GM12878 (cell line): Measurements from ENCODE around the gene TBC1D2B. TPM values are rescaled to one million over a fixed set of nuclear protein-coding genes. Genes with fewer than 3 reads are reported as not detected.

Experiments used
- ATAC-seq: fragments of 200-7000 bp; cut with Tn5 transposase; 3 replicates; pipeline ENCODE4 v1.9.1; 2020; ENCODE audit warnings: mild to moderate bottlenecking, moderate library complexity
- BruUV-seq: library from RNA; stranded (reverse); fragments of 400-500 nt; replicated peaks from 2 replicates; lab custom pipeline; 2021; lab: Mats Ljungman, UMichigan
- CTCF ChIA-PET: fragments of 300-600 bp; sonication (Branson Sonifier 250); formaldehyde crosslinking; extraction: SDS; loops from one replicate; lab custom pipeline; 2021; ENCODE audit warnings: inconsistent platforms; lab: Yijun Ruan, JAX
- POLR2A ChIA-PET: fragments of 350-600 bp; formaldehyde crosslinking; extraction: SDS; loops from one replicate; lab custom pipeline; 2021; ENCODE audit warnings: inconsistent platforms; lab: Charles Lee
- RAD21 ChIA-PET: fragments of 300-600 bp; sonication (Branson Sonifier 250); formaldehyde crosslinking; loops from one replicate; lab custom pipeline; 2023; ENCODE audit warnings: antibody characterized with exemption; ENCODE audit not compliant: unreplicated experiment; lab: Charles Lee
- SMC1A ChIA-PET: fragments of 300-600 bp; sonication (Branson Sonifier 250); formaldehyde crosslinking; loops from one replicate; lab custom pipeline; 2023; ENCODE audit not compliant: unreplicated experiment, uncharacterized antibody; lab: Charles Lee
- DNase-seq: peaks from one replicate; pipeline ENCODE4 v3.0.0-alpha.2; 2011; ENCODE audit warnings: low read depth, low spot score
- FAIRE-seq: peaks from 3 replicates; lab custom pipeline; 2011; peaks lifted over from hg19 to GRCh38; lab: Jason Lieb, UNC
- H2AFZ ChIP-seq: 2 replicates; pipeline ENCODE4 v1.6.0; 2011; ENCODE audit warnings: low read depth, low read length, control low read depth; ENCODE audit not compliant: control insufficient read depth
- H3K27ac ChIP-seq: 2 replicates; pipeline ENCODE4 v1.5.1; 2011; ENCODE audit warnings: control low read depth; ENCODE audit not compliant: control insufficient read depth, insufficient read depth
- H3K27me3 ChIP-seq, 2 experiments: replicated peaks in 1 of 2; 2 replicates each; pipeline versions ENCODE4 v1.6.0 to v1.6.1; 2011; ENCODE audit warnings: low read length in 1 of 2; ENCODE audit not compliant: control insufficient read depth in 2 of 2, insufficient read depth in 2 of 2
- H3K36me3 ChIP-seq, 2 experiments: 2 replicates each; pipeline ENCODE4 v1.5.1; 2011; ENCODE audit warnings: low read length in 1 of 2; ENCODE audit not compliant: control insufficient read depth in 2 of 2, insufficient read depth in 2 of 2
- H3K4me1 ChIP-seq: 2 replicates; pipeline ENCODE4 v1.6.1; 2011; ENCODE audit warnings: mild to moderate bottlenecking, low read length, moderate library complexity, mixed read lengths; ENCODE audit not compliant: control insufficient read depth, insufficient read depth
- H3K4me2 ChIP-seq: 2 replicates; pipeline ENCODE4 v1.6.0; 2011; ENCODE audit warnings: control low read depth; ENCODE audit not compliant: control insufficient read depth, insufficient read depth
- H3K4me3 ChIP-seq: fragments of 200-600 bp; sonication (generic); 2 replicates; pipeline ENCODE4 v1.5.1; 2016
- H3K79me2 ChIP-seq: 2 replicates; pipeline ENCODE4 v1.6.0; 2011; ENCODE audit warnings: low read length; ENCODE audit not compliant: control insufficient read depth, insufficient read depth
- H3K9ac ChIP-seq: 2 replicates; pipeline ENCODE4 v1.8.0; 2011; ENCODE audit warnings: low read length, control low read depth, mixed read lengths; ENCODE audit not compliant: control insufficient read depth, insufficient read depth
- H3K9me3 ChIP-seq: replicated peaks from 3 replicates; pipeline ENCODE4 v1.5.1; 2011; ENCODE audit warnings: mild to moderate bottlenecking, low read length; ENCODE audit not compliant: control insufficient read depth, insufficient read depth
- H4K20me1 ChIP-seq: 2 replicates; pipeline ENCODE4 v1.6.0; 2011; ENCODE audit not compliant: control insufficient read depth, insufficient read depth
- FOXM1 ChIP-seq: IDR thresholded peaks from 2 replicates; pipeline ENCODE4 v1.6.1; 2012; ENCODE audit warnings: low read depth, mild to moderate bottlenecking, inconsistent platforms, low read length, moderate library complexity
- HSF1 ChIP-seq: fragments of 150-350 bp; IDR thresholded peaks from 2 replicates; pipeline ENCODE4 v1.6.1; 2014; ENCODE audit warnings: mild to moderate bottlenecking, low read depth, low read length
- LARP7 ChIP-seq: fragments of 450-650 bp; IDR thresholded peaks from 2 replicates; pipeline ENCODE4 v1.6.1; 2017; ENCODE audit warnings: mild to moderate bottlenecking
- MTA3 ChIP-seq: IDR thresholded peaks from 2 replicates; pipeline ENCODE4 v1.6.1; 2012; ENCODE audit warnings: low read length, inconsistent platforms, borderline replicate concordance
- MYC ChIP-seq: IDR thresholded peaks from 2 replicates; pipeline ENCODE4 v1.6.1; 2011; ENCODE audit warnings: mild to moderate bottlenecking, low read length, moderate library complexity, inconsistent platforms; ENCODE audit not compliant: insufficient read depth, insufficient replicate concordance, insufficient read length, severe bottlenecking
- ZBTB4 ChIP-seq: fragments of 450-650 bp; formaldehyde crosslinking; IDR thresholded peaks from 2 replicates; pipeline ENCODE4 v1.4.0; 2022; ENCODE audit warnings: mild to moderate bottlenecking, moderate library complexity
- ZNF207 ChIP-seq: fragments of 450-650 bp; IDR thresholded peaks from 2 replicates; pipeline ENCODE4 v1.6.1; 2014; ENCODE audit warnings: antibody characterized with exemption, mild to moderate bottlenecking, borderline replicate concordance
- ZZZ3 ChIP-seq: IDR thresholded peaks from 2 replicates; pipeline ENCODE4 v1.6.1; 2011; ENCODE audit warnings: low read depth; ENCODE audit not compliant: control insufficient read depth, insufficient read length
- WGBS: methylation state at CpG from one replicate; pipeline ENCODE4 v1.1.6; 2016; ENCODE audit warnings: low lambda C conversion rate; ENCODE audit not compliant: insufficient replicate concordance, insufficient coverage; ENCODE audit errors: missing lambda C conversion rate; 5-methylcytosine and 5-hydroxymethylcytosine counted together
- in situ Hi-C: fragments of 300-500 bp; cut with MboI; formaldehyde crosslinking; loops from 9 replicates; pipeline ENCODE4 v1.14.3; 2018; ENCODE audit warnings: mixed read lengths
- intact Hi-C: fragments of 100-400 bp; cut with micrococcal nuclease; formaldehyde crosslinking; loops from one replicate; pipeline ENCODE4 v1.14.2; 2022; ENCODE audit not compliant: unreplicated experiment
- polyA plus RNA-seq, 11 experiments: library from polyadenylated mRNA; depleted of rRNA in 4 of 11; unstranded in 6 of 11; stranded (reverse) in 5 of 11; fragments of >200 nt; fragmentation: Nextera tagmentation in 4 of 11; fragmentation: Illumina TruSeq in 1 of 11; extraction: Ambion mirVana in 4 of 11; extraction: Trizol in 1 of 11; gene quantifications; 1 replicate in 1 of 11; 2 replicates in 10 of 11; pipeline versions ENCODE4 v1.2.1 to v1.2.3, GENCODE V29; 2011 to 2016; ENCODE audit warnings: inconsistent platforms in 2 of 11, missing spikeins in 2 of 11, low read depth in 1 of 11
- total RNA-seq, 4 experiments: library from RNA; depleted of rRNA in 3 of 4; stranded (reverse); fragments of >200 nt in 3 of 4; fragmentation: Illumina TruSeq in 1 of 4; extraction: Trizol in 1 of 4; gene quantifications; 2 replicates each; pipeline versions ENCODE4 v1.2.1 to v1.2.3, GENCODE V29; 2013 to 2021

TBC1D2B gene
- total and polyA plus RNA-seq, 10 of the 15 experiments (the other 5 are each of a cell fraction or from before 2014, with no cell fraction given) = 1.3 to 53.4 (median 19.4) TPM

- Histone ChIP-seq H2AFZ (no peak overlapping the region), H4K20me1 (no peaks in the 10 kb centered on the region), H3K27me3 (no peaks in the 10 kb centered on the region), H3K79me2 (no peaks in the 10 kb centered on the region), H3K9me3 (no peaks in the 10 kb centered on the region), H3K36me3 (no peaks in the 10 kb centered on the region), H3K4me2 (0 out of 2 replicates have a peak overlapping the region, but pooled peaks have one; percentile 2), H3K4me3 (no peak overlapping the region), H3K9ac (no peak overlapping the region), H3K4me1 (peaks cover 16% of the 10 kb centered on the region), H3K27ac (no peak overlapping the region)
- SMC1A ChIA-PET = interaction anchor here (0.5 to 3.8 kb wide), 10 partner anchors 11 to 35 kb away, joined by 3 to 13 read pairs (median 4); no protein-coding TSS in a partner anchor
- CTCF ChIA-PET = interaction anchor here (1.1 to 3.1 kb wide), 3 partner anchors 12 to 17 kb away, joined by 4 to 16 read pairs (median 5); no protein-coding TSS in a partner anchor
- no TSS peak for BruUV-seq
- ATAC-seq (no peak), FAIRE-seq (no peak), DNase-seq (no peak)
- POLR2A ChIA-PET = interaction anchor here (0.8 to 3.0 kb wide), 3 partner anchors 12 to 33 kb away, joined by 3 to 12 read pairs (median 5); no protein-coding TSS in a partner anchor
- 100% methylated on average over 5 of the region's 5 CpGs for WGBS
- RAD21 ChIA-PET = interaction anchor here (2.2 kb wide), 1 partner anchor 24 kb away, joined by 9 read pairs; no protein-coding TSS in a partner anchor
- intact Hi-C loops (no loop called here), in situ Hi-C loops (no loop called here)
- TF ChIP-seq ZBTB4 (CRISPR knock-in tag) = no peak
- TF ChIP-seq ZZZ3 = no peak
- no peak for TF ChIP-seq LARP7
- TF ChIP-seq ZNF207 = no peak
- no peak for TF ChIP-seq MTA3
- TF ChIP-seq HSF1 = no peak
- TF ChIP-seq MYC = no peak
- TF ChIP-seq FOXM1 = no peak
These were observed 6.9 kb upstream of the TBC1D2B start for GRCh38 chr15:78084449-78084750.
